Measurements from ENCODE around the gene EHMT2.

GRCh38 chr6:31838968-31839367 is 58.5 kb downstream of the EHMT2 start:
- no peak for TF ChIP-seq POLR2A (IDR thresholded peaks at IDR 0.05)
- TF ChIP-seq, protein P1, sequence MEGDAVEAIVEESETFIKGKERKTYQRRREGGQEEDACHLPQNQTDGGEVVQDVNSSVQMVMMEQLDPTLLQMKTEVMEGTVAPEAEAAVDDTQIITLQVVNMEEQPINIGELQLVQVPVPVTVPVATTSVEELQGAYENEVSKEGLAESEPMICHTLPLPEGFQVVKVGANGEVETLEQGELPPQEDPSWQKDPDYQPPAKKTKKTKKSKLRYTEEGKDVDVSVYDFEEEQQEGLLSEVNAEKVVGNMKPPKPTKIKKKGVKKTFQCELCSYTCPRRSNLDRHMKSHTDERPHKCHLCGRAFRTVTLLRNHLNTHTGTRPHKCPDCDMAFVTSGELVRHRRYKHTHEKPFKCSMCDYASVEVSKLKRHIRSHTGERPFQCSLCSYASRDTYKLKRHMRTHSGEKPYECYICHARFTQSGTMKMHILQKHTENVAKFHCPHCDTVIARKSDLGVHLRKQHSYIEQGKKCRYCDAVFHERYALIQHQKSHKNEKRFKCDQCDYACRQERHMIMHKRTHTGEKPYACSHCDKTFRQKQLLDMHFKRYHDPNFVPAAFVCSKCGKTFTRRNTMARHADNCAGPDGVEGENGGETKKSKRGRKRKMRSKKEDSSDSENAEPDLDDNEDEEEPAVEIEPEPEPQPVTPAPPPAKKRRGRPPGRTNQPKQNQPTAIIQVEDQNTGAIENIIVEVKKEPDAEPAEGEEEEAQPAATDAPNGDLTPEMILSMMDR (IDR thresholded peaks at IDR 0.05): no peak
